MM.1S (cell line): Measurements from ENCODE around the gene HEMK1.

Experiments
- EZH2 ChIP-seq: fragments of 300-600 bp; sonication (generic); optimal IDR thresholded peaks from 2 replicates; pipeline ENCODE3; 2017; ENCODE audit warnings: low read depth, mild to moderate bottlenecking, antibody characterized with exemption, low read length, mixed read lengths
- TF ChIP-seq, protein P1 (sequence below): fragments of 300-600 bp; sonication (generic); IDR thresholded peaks from 2 replicates; pipeline ENCODE4 v1.5.1; 2016; ENCODE audit warnings: antibody characterized with exemption, low read length, mixed read lengths

DNA sequence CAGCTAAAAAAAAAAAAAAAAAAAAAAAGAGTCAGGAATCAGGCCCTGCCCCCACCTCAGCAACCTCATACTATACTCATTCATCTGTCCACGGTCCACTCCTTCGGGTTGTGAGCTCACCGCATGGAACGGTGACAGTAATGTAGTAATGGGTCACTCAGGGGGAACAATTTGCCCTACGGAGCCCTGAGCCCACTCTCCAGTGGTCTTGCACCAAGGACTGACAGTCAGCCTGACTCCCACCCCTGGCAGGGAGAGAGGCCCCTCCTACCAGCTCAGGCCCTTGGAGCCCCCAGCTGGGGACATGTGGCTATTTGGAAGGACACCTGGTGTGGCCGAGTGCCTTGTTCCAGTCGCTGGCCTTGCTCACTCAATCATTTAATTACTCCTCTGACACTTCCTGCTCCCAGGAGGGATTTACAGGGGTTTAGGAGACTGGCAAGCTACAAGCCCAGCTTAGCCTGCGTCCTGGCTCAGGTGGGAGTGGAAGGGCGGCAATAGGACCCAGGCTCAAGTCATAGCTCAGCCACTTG lies 46.0 kb upstream of the HEMK1 start:
- TF ChIP-seq, protein P1, sequence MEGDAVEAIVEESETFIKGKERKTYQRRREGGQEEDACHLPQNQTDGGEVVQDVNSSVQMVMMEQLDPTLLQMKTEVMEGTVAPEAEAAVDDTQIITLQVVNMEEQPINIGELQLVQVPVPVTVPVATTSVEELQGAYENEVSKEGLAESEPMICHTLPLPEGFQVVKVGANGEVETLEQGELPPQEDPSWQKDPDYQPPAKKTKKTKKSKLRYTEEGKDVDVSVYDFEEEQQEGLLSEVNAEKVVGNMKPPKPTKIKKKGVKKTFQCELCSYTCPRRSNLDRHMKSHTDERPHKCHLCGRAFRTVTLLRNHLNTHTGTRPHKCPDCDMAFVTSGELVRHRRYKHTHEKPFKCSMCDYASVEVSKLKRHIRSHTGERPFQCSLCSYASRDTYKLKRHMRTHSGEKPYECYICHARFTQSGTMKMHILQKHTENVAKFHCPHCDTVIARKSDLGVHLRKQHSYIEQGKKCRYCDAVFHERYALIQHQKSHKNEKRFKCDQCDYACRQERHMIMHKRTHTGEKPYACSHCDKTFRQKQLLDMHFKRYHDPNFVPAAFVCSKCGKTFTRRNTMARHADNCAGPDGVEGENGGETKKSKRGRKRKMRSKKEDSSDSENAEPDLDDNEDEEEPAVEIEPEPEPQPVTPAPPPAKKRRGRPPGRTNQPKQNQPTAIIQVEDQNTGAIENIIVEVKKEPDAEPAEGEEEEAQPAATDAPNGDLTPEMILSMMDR, result no peak
- no peak for TF ChIP-seq EZH2
